KMS-11 (cell line): ENCODE measurements around the gene ENTPD2.
A peak's percentile ranks its signal among the peaks of the same experiment; 100 is the strongest.

Experiments used
- H2AFZ ChIP-seq: fragments of 200-600 bp; sonication (generic); 2 replicates; pipeline ENCODE4 v1.6.1; 2016; ENCODE audit warnings: antibody characterized with exemption, mixed run types, low read depth
- H3K27ac ChIP-seq: fragments of 200-600 bp; sonication (generic); 2 replicates; pipeline ENCODE4 v1.6.1; 2016; ENCODE audit warnings: mild to moderate bottlenecking, mixed run types
- H3K27me3 ChIP-seq: fragments of 200-600 bp; sonication (generic); 2 replicates; pipeline ENCODE4 v1.6.1; 2017; ENCODE audit warnings: mild to moderate bottlenecking, low read depth, mixed run types, moderate library complexity; ENCODE audit not compliant: insufficient read depth
- H3K36me3 ChIP-seq: fragments of 200-600 bp; sonication (generic); 2 replicates; pipeline ENCODE4 v1.6.1; 2017; ENCODE audit warnings: mild to moderate bottlenecking, mixed run types; ENCODE audit not compliant: insufficient read depth
- H3K4me1 ChIP-seq: fragments of 200-600 bp; sonication (generic); 2 replicates; pipeline ENCODE4 v1.6.1; 2016; ENCODE audit warnings: mild to moderate bottlenecking, low read depth, mixed run types; ENCODE audit not compliant: poor library complexity, severe bottlenecking
- H3K4me2 ChIP-seq: fragments of 200-600 bp; sonication (generic); 2 replicates; pipeline ENCODE4 v1.7.0; 2016; ENCODE audit warnings: mild to moderate bottlenecking, mixed run types
- H3K4me3 ChIP-seq: fragments of 200-600 bp; sonication (generic); IDR thresholded peaks from 2 replicates; pipeline ENCODE4 v1.6.1; 2017; ENCODE audit warnings: low read depth, low read length, mixed read lengths; ENCODE audit not compliant: insufficient read depth
- H3K79me2 ChIP-seq: fragments of 200-600 bp; sonication (generic); 2 replicates; pipeline ENCODE4 v1.6.1; 2016; ENCODE audit warnings: low read depth, mixed run types; ENCODE audit not compliant: insufficient read depth
- H3K9ac ChIP-seq: fragments of 200-600 bp; sonication (generic); 2 replicates; pipeline ENCODE4 v1.6.1; 2016; ENCODE audit warnings: mild to moderate bottlenecking, mixed run types
- H4K20me1 ChIP-seq: fragments of 200-600 bp; sonication (generic); 2 replicates; pipeline ENCODE4 v1.6.1; 2016; ENCODE audit warnings: mild to moderate bottlenecking, mixed run types; ENCODE audit not compliant: insufficient read depth
- TF ChIP-seq, protein P1 (sequence below): fragments of 200-600 bp; sonication (generic); conservative IDR thresholded peaks from 2 replicates; pipeline ENCODE4 v1.6.1; 2017; ENCODE audit warnings: low read depth, mild to moderate bottlenecking, antibody characterized with exemption, low read length, moderate library complexity, mixed read lengths

Gene ENTPD2

DNA sequence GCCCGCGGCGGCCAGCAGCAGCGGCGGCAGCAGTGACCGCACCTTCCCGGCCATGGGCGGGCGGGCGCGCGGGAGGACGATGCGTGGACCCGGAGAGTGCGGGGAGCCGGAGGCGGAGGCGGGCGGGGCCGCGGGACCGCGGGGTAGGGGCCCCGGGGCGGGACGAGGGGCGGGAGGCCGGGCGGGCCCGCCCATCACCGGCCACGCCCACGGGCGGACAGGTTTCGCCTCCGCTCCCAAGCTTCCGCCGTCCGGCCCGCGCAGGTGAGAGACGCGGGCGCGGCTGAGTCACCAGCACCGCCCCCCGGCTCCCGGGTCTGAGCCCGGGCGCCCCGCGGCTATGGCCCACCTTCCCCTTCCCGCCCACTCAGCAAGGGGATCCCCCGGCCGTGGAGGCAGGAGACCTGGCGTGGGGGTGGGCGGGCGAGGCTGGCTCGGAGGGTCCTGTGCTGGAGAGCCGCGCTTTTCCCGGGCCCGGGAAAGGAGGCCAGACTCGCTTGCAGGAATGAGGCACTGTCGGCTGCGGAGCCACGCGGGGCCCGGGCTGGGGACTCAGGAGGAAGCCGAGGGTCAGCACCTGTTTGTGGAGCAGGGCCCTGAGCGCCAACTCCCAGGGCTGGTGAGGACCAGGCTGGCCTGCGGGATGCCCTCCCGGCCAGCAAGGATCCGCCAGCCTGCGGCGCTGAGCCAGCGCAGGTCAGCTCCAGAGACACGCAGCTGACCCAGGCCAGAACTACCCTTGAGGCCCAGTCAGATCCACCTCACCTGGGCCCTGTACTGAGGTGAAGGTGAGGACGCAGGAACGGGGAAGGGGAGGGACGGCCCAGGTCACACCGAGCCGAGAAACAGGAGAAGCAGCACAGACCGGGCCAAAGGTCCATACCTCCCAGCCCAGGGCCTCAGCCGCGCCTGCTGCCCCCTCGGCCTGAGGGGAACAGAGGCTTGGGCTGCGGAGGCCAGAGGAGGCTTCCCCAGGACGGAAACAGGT lies at the start of gene ENTPD2:
Gene ENTPD2, minus strand, starts transcription at position 118 of the 988 bp plus-strand sequence. Its CDS starts 64 bp downstream, at position 54.
- H3K27me3 ChIP-seq: peaks cover 91% of the 10 kb centered on the region
- H3K79me2 ChIP-seq: no peaks in the 10 kb centered on the region
- peak within 1 kb of the TSS; percentile 14 for H2AFZ ChIP-seq
- H3K9ac ChIP-seq: no peak within 1 kb of the TSS
- no peaks in the 10 kb centered on the region for H4K20me1 ChIP-seq
- H3K36me3 ChIP-seq: no peaks in the 10 kb centered on the region
- no peak within 1 kb of the TSS for H3K4me3 ChIP-seq
- TF ChIP-seq, protein P1, sequence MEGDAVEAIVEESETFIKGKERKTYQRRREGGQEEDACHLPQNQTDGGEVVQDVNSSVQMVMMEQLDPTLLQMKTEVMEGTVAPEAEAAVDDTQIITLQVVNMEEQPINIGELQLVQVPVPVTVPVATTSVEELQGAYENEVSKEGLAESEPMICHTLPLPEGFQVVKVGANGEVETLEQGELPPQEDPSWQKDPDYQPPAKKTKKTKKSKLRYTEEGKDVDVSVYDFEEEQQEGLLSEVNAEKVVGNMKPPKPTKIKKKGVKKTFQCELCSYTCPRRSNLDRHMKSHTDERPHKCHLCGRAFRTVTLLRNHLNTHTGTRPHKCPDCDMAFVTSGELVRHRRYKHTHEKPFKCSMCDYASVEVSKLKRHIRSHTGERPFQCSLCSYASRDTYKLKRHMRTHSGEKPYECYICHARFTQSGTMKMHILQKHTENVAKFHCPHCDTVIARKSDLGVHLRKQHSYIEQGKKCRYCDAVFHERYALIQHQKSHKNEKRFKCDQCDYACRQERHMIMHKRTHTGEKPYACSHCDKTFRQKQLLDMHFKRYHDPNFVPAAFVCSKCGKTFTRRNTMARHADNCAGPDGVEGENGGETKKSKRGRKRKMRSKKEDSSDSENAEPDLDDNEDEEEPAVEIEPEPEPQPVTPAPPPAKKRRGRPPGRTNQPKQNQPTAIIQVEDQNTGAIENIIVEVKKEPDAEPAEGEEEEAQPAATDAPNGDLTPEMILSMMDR: no peak
- peaks cover 6% of the 10 kb centered on the region for H3K4me1 ChIP-seq
- no peak within 1 kb of the TSS for H3K27ac ChIP-seq
- no peak within 1 kb of the TSS for H3K4me2 ChIP-seq

DNA sequence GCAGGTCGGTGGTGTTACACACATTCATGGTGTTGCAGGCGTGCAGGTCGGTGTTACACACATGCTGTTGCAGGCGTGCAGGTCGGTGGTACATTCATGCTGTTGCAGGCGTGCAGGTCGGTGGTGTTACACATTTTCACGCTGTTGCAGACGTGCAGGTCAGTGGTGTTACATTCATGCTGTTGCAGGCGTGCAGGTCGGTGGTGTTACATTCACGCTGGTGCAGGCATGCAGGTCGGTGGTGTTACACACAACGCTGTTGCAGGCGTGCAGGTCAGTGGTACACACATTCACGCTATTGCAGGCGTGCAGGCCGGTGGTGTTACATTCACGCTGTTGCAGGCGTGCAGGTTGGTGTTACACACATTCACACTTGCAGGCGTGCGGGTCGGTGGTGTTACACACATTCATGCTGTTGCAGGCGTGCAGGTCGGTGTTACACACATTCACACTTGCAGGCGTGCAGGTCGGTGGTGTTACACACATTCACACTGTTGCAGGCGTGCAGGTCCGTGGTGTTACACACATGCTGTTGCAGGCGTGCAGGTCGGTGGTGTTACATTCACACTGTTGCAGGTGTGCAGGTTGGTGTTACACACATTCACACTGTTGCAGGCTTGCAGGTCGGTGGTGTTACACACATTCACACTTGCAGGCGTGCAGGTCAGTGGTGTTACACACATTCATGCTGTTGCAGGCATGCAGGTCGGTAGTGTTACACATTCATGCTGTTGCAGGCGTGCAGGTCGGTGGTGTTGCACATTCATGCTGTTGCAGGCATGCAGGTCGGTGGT lies 49.5 kb upstream of the ENTPD2 start:
- no peak overlapping the region for H3K4me2 ChIP-seq
- no peaks in the 10 kb centered on the region for H3K27me3 ChIP-seq
- H3K36me3 ChIP-seq: no peaks in the 10 kb centered on the region

DNA sequence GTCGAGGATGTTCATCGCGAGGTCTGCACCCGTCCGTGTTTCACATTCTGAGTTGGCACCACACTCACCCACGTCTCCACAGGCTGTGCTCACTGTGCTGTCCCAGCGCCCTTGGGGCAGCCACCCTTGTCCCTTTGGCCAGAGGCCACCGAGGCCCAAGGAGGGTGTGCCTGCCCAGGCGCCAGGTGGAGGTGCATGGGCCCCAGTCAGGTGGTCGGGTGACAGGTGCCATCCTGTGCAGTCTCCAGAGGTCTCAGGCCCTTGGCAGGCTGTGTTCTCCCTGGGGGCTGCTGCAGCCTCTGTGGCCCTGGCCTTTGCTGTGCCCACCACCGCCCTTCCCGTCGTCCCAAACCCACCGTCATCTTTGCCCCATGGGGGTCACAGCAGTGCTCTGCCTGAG lies 45.4 kb upstream of the ENTPD2 start:
- no peaks in the 10 kb centered on the region for H3K79me2 ChIP-seq
- TF ChIP-seq, protein P1: no peak
- H3K4me2 ChIP-seq: no peak overlapping the region
- no peaks in the 10 kb centered on the region for H4K20me1 ChIP-seq
- no peak overlapping the region for H3K4me3 ChIP-seq
- H3K9ac ChIP-seq: no peak overlapping the region
- no peaks in the 10 kb centered on the region for H3K36me3 ChIP-seq
- H3K27ac ChIP-seq: no peak overlapping the region
- H3K4me1 ChIP-seq: peaks cover 15% of the 10 kb centered on the region
- no peaks in the 10 kb centered on the region for H3K27me3 ChIP-seq
- H2AFZ ChIP-seq: no peak overlapping the region

More for the DNA sequence above, 49.5 kb upstream of the ENTPD2 start:
- no peaks in the 10 kb centered on the region for H3K79me2 ChIP-seq
- no peaks in the 10 kb centered on the region for H4K20me1 ChIP-seq
- no peak overlapping the region for H3K27ac ChIP-seq
- no peak overlapping the region for H3K4me3 ChIP-seq
- no peak overlapping the region for H2AFZ ChIP-seq
- no peaks in the 10 kb centered on the region for H3K4me1 ChIP-seq
- TF ChIP-seq, protein P1: no peak
- H3K9ac ChIP-seq: no peak overlapping the region

DNA sequence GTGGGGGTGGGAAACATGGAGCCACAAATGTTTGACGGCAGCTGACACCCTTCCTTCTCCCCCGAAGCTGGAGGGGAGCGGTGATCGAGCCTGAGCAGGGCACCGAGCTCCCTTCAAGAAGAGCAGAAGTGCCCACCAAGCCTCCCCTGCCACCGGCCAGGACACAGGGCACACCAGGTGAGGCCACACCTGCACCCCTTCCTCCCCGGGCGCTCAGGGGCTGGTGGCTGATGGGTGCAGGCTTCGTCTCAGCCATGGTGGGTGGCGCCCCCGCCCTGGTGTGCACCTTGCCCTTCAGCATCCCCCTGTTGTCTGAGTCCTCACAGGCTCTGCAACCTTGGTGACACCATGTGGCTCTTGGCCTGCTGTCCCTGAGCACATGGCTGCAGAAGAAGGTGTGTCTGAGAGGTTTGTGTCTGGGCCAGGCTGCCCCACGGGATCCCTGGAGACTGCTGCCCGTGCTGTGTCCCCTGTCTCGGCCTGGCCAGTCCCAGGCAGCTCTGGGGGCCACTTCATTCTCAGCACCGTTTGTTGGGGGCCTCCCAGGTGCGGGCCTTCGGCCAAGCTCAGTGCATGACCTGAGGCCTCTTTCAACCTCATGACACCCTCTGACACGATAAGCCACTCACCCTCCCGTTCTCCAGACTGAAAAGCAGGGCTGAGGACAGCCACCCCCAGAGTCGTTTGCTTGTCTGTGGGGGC lies 44.1 kb upstream of the ENTPD2 start:
- Histone ChIP-seq H3K27me3 (no peaks in the 10 kb centered on the region), H3K36me3 (no peaks in the 10 kb centered on the region)

More for the DNA sequence above, 44.1 kb upstream of the ENTPD2 start:
- TF ChIP-seq, protein P1: no peak
- no peak overlapping the region for H3K9ac ChIP-seq
- H4K20me1 ChIP-seq: no peaks in the 10 kb centered on the region
- no peak overlapping the region for H3K27ac ChIP-seq
- H3K4me1 ChIP-seq: peaks cover 15% of the 10 kb centered on the region
- no peak overlapping the region for H2AFZ ChIP-seq
- no peaks in the 10 kb centered on the region for H3K79me2 ChIP-seq
- H3K4me3 ChIP-seq: no peak overlapping the region
- no peak overlapping the region for H3K4me2 ChIP-seq
